AG09319 (cell line): ENCODE results near the gene P4HTM.

Experiments used
- DNase-seq: peaks from one replicate; pipeline ENCODE4 v3.0.0-alpha.2; 2010; ENCODE audit warnings: low read depth; ENCODE audit errors: extremely low read depth
- CTCF ChIP-seq: IDR thresholded peaks from 2 replicates; pipeline ENCODE4 v1.5.1; 2011; ENCODE audit warnings: low read depth, mild to moderate bottlenecking, inconsistent platforms, low read length, moderate library complexity

P4HTM gene

GRCh38 chr3:49013113-49013737 is 23.2 kb downstream of the P4HTM start:
- no peak for DNase-seq
- no peak for TF ChIP-seq CTCF

- DNase-seq = no peak
- TF ChIP-seq CTCF = peak; percentile 58
Measured at GRCh38 chr3:49013738-49014660, 24.0 kb downstream of the P4HTM start.

- no peak for TF ChIP-seq CTCF
- DNase-seq = no peak
Measured at GRCh38 chr3:49015072-49015471, 25.0 kb downstream of the P4HTM start.

- no peak for TF ChIP-seq CTCF
- DNase-seq = no peak
Measured at GRCh38 chr3:49015765-49016164, 25.7 kb downstream of the P4HTM start.

- DNase-seq = no peak
- no peak for TF ChIP-seq CTCF
Measured at GRCh38 chr3:49016414-49017228, 26.6 kb downstream of the P4HTM start.

GRCh38 chr3:49017229-49017970 is 27.4 kb downstream of the P4HTM start:
- DNase-seq = no peak
- no peak for TF ChIP-seq CTCF
